Measurements from ENCODE around the gene TSHR.

The TSHR gene

GRCh38 chr14:81091660-81092059 is 136.2 kb downstream of the TSHR start:
- no peak for TF ChIP-seq ISL1 (CRISPR knock-in tag; IDR thresholded peaks at IDR 0.05)
- ATAC-seq = no peak

DNA sequence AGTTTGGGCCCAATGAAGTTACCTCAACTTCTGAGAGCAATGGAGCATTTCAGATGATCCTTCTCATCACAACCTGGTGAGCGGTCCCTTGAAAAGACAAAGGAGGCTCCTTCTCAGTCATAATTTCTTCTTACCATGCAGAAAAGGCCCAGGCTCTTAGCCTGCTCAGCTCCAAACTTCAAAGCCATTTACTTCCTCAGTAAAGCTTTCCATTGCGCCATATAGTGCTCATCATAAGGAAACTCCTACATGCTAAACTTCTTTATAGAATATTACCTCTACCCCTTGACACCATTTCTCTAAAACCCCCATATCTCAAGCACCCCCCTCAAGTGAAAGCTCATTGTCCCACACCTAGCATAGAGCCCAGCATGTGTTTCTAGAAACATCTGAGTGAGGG is 138.2 kb downstream of the TSHR start:
- ATAC-seq = no peak
- TF ChIP-seq ZNF70 (CRISPR knock-in tag; IDR thresholded peaks at IDR 0.05) (no peak), RARB (CRISPR knock-in tag; IDR thresholded peaks at IDR 0.05) (no peak), ESRRG (CRISPR knock-in tag; IDR thresholded peaks at IDR 0.05) (no peak), TCF4 (CRISPR knock-in tag; IDR thresholded peaks at IDR 0.05; ENCODE audit: borderline replicate concordance) (no peak), ZNF8 (CRISPR knock-in tag; IDR thresholded peaks at IDR 0.05) (no peak)

- TF ChIP-seq, protein P1, sequence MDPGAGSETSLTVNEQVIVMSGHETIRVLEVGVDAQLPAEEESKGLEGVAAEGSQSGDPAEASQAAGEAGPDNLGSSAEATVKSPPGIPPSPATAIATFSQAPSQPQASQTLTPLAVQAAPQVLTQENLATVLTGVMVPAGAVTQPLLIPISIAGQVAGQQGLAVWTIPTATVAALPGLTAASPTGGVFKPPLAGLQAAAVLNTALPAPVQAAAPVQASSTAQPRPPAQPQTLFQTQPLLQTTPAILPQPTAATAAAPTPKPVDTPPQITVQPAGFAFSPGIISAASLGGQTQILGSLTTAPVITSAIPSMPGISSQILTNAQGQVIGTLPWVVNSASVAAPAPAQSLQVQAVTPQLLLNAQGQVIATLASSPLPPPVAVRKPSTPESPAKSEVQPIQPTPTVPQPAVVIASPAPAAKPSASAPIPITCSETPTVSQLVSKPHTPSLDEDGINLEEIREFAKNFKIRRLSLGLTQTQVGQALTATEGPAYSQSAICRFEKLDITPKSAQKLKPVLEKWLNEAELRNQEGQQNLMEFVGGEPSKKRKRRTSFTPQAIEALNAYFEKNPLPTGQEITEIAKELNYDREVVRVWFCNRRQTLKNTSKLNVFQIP (CRISPR knock-in tag; IDR thresholded peaks at IDR 0.05; ENCODE audit: borderline replicate concordance, low read depth) = no peak
- TF ChIP-seq, protein P2, sequence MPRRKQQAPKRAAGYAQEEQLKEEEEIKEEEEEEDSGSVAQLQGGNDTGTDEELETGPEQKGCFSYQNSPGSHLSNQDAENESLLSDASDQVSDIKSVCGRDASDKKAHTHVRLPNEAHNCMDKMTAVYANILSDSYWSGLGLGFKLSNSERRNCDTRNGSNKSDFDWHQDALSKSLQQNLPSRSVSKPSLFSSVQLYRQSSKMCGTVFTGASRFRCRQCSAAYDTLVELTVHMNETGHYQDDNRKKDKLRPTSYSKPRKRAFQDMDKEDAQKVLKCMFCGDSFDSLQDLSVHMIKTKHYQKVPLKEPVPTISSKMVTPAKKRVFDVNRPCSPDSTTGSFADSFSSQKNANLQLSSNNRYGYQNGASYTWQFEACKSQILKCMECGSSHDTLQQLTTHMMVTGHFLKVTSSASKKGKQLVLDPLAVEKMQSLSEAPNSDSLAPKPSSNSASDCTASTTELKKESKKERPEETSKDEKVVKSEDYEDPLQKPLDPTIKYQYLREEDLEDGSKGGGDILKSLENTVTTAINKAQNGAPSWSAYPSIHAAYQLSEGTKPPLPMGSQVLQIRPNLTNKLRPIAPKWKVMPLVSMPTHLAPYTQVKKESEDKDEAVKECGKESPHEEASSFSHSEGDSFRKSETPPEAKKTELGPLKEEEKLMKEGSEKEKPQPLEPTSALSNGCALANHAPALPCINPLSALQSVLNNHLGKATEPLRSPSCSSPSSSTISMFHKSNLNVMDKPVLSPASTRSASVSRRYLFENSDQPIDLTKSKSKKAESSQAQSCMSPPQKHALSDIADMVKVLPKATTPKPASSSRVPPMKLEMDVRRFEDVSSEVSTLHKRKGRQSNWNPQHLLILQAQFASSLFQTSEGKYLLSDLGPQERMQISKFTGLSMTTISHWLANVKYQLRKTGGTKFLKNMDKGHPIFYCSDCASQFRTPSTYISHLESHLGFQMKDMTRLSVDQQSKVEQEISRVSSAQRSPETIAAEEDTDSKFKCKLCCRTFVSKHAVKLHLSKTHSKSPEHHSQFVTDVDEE (CRISPR knock-in tag; IDR thresholded peaks at IDR 0.05) = no peak
- no peak for ATAC-seq
Observed at GRCh38 chr14:81095539-81095938, 140.1 kb downstream of the TSHR start.

- ATAC-seq = no peak
- TF ChIP-seq TCF4 (CRISPR knock-in tag; IDR thresholded peaks at IDR 0.05; ENCODE audit: borderline replicate concordance) (no peak), ZNF8 (CRISPR knock-in tag; IDR thresholded peaks at IDR 0.05) (no peak), ARNTL (CRISPR knock-in tag; IDR thresholded peaks at IDR 0.05; ENCODE audit: borderline replicate concordance, low read depth) (no peak), CSDC2 (CRISPR knock-in tag; IDR thresholded peaks at IDR 0.05) (no peak), BACH2 (CRISPR knock-in tag; IDR thresholded peaks at IDR 0.05; ENCODE audit: borderline replicate concordance) (no peak), GLIS3 (CRISPR knock-in tag; IDR thresholded peaks at IDR 0.05) (no peak), PATZ1 (CRISPR knock-in tag; IDR thresholded peaks at IDR 0.05; ENCODE audit: borderline replicate concordance) (no peak), RARB (CRISPR knock-in tag; IDR thresholded peaks at IDR 0.05) (no peak), TOX (CRISPR knock-in tag; IDR thresholded peaks at IDR 0.05; ENCODE audit: borderline replicate concordance) (no peak), CSRNP3 (CRISPR knock-in tag; IDR thresholded peaks at IDR 0.05) (no peak), ISL1 (CRISPR knock-in tag; IDR thresholded peaks at IDR 0.05) (no peak), ZFP30 (CRISPR knock-in tag; IDR thresholded peaks at IDR 0.05) (no peak), ZNF70 (CRISPR knock-in tag; IDR thresholded peaks at IDR 0.05) (no peak), ZFP3 (CRISPR knock-in tag; IDR thresholded peaks at IDR 0.05) (no peak), ZNF565 (CRISPR knock-in tag; conservative IDR thresholded peaks at IDR 0.05; ENCODE audit: low read depth) (no peak), PPARA (CRISPR knock-in tag; IDR thresholded peaks at IDR 0.05; ENCODE audit: borderline replicate concordance) (no peak), OSR1 (CRISPR knock-in tag; IDR thresholded peaks at IDR 0.05) (no peak)
- TF ChIP-seq, protein P2 (CRISPR knock-in tag; IDR thresholded peaks at IDR 0.05) = no peak
- TF ChIP-seq, protein P3, sequence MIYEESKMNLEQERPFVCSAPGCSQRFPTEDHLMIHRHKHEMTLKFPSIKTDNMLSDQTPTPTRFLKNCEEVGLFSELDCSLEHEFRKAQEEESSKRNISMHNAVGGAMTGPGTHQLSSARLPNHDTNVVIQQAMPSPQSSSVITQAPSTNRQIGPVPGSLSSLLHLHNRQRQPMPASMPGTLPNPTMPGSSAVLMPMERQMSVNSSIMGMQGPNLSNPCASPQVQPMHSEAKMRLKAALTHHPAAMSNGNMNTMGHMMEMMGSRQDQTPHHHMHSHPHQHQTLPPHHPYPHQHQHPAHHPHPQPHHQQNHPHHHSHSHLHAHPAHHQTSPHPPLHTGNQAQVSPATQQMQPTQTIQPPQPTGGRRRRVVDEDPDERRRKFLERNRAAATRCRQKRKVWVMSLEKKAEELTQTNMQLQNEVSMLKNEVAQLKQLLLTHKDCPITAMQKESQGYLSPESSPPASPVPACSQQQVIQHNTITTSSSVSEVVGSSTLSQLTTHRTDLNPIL (CRISPR knock-in tag; IDR thresholded peaks at IDR 0.05; ENCODE audit: low read depth) = no peak
- TF ChIP-seq, protein P1 (CRISPR knock-in tag; IDR thresholded peaks at IDR 0.05; ENCODE audit: borderline replicate concordance, low read depth) = no peak
Observed at GRCh38 chr14:81096656-81097055, 141.2 kb downstream of the TSHR start.

All from SK-N-SH treated with all-trans-retinoic acid at 6 μM for 48 hours (cell line).